Measurements from ENCODE around the gene AGBL1.

GRCh38 chr15:86373147-86373546 is 293.5 kb downstream of the AGBL1 start:
- no peak for TF ChIP-seq CTCF (tag by site-specific recombination; IDR thresholded peaks at IDR 0.05)
- no peak for TF ChIP-seq ZNF423 (tag by site-specific recombination; IDR thresholded peaks at IDR 0.05)
- TF ChIP-seq ZNF133 (tag by site-specific recombination; IDR thresholded peaks at IDR 0.05) = no peak
- no peak for TF ChIP-seq MEIS1 (CRISPR knock-in tag; IDR thresholded peaks at IDR 0.05; ENCODE audit: borderline replicate concordance)
- TF ChIP-seq ZNF366 (tag by site-specific recombination; conservative IDR thresholded peaks at IDR 0.05) = no peak
- TF ChIP-seq KLF16 (tag by site-specific recombination; IDR thresholded peaks at IDR 0.05) = no peak
- TF ChIP-seq ELK4 (IDR thresholded peaks at IDR 0.05; ENCODE audit: borderline replicate concordance, low read depth, low read length) = no peak
- no peak for TF ChIP-seq REST (tag by site-specific recombination; IDR thresholded peaks at IDR 0.05)
- TF ChIP-seq ZSCAN23 (tag by site-specific recombination; IDR thresholded peaks at IDR 0.05) = no peak
- no peak for TF ChIP-seq ZNF350 (tag by site-specific recombination; IDR thresholded peaks at IDR 0.05)
- no peak for TF ChIP-seq ZNF426 (tag by site-specific recombination; IDR thresholded peaks at IDR 0.05)
- TF ChIP-seq BCL11B (tag by site-specific recombination; IDR thresholded peaks at IDR 0.05; ENCODE audit: low read depth) = no peak
